Measurements from ENCODE around the gene BEND7. TPM values are rescaled to one million over a fixed set of nuclear protein-coding genes. Genes with fewer than 3 reads are reported as not detected.

The BEND7 gene
- total and polyA plus RNA-seq, 2 of the 8 experiments (the other 6 are each of a cell fraction or from before 2014, with no cell fraction given), result 1.9 to 8.2 TPM

DNA sequence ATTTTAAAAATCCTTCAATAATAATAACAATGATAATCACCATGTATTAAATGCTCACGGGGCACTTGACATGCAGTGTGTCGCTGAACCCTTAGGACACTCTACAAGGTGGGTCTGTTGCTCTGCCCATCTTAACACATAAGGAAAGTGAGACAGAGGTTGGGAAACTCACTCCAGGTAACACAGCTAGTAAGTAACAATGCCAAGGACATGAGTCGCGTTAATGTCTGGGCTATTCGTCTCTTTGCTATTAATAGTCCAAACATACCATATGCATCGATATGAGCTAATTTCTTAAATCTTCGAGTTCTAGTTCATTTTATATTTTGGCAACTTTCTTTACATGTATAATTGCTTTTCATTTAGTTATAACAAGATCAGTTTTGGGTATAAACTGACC lies 79.5 kb downstream of the BEND7 start:
- Histone ChIP-seq H4K5ac (ENCODE audit: insufficient read length, low read depth, low read length) (no peak overlapping the region), H3K36me3 (ENCODE audit: control insufficient read depth in 2 of 4, insufficient read depth in 4 of 4, low read length in 3 of 4) (no peaks in the 10 kb centered on the region), H3K79me2 (ENCODE audit: control insufficient read depth in 1 of 2, insufficient read depth in 2 of 2, low read length in 2 of 2) (no peaks in the 10 kb centered on the region), H3K4me1 (replicated peaks in 1 of 4; ENCODE audit: control insufficient read depth in 3 of 4, insufficient read depth in 4 of 4, low read length in 3 of 4) (peaks cover 0 to 2% (median 0%) of the 10 kb centered on the region in 4 experiments; a peak in 2 of 7 replicates), H4K8ac (ENCODE audit: extremely low read depth, insufficient read depth, low read length) (no peak overlapping the region), H3K18ac (ENCODE audit: extremely low read depth, low read length) (no peak overlapping the region), H3K23ac (ENCODE audit: insufficient read length) (no peak overlapping the region), H3K9ac (replicated peaks in 1 of 4; ENCODE audit: extremely low read depth in 1 of 4, low read depth in 3 of 4, low read length in 3 of 4) (no peak overlapping the region), H3K79me1 (ENCODE audit: low read depth, low read length) (no peaks in the 10 kb centered on the region), H2BK20ac (ENCODE audit: low read length) (no peak overlapping the region), H3K14ac (ENCODE audit: insufficient read length) (no peak overlapping the region), H2AK5ac (ENCODE audit: low read depth, low read length) (no peak overlapping the region), H3K4me2 (ENCODE audit: insufficient read depth in 1 of 2, low read depth in 2 of 2, low read length in 2 of 2) (no peak overlapping the region), H4K20me1 (replicated peaks in 1 of 2; ENCODE audit: control insufficient read depth in 1 of 2, insufficient read depth in 2 of 2, low read length in 2 of 2) (no peaks in the 10 kb centered on the region), H3K27me3 (replicated peaks in 1 of 4; ENCODE audit: control insufficient read depth in 3 of 4, extremely low read depth in 1 of 4, insufficient read depth in 3 of 4, low read length in 3 of 4) (0 out of 7 replicates have a peak, but pooled peaks cover 0 to 2% (median 0%) of the 10 kb centered on the region in 4 experiments), H2BK15ac (ENCODE audit: low read length) (no peak overlapping the region), H3K9me3 (ENCODE audit: insufficient read depth in 2 of 2, low read depth in 1 of 2, low read length in 1 of 2) (no peaks in the 10 kb centered on the region), H3K56ac (replicated peaks; ENCODE audit: insufficient read length, low read depth, low read length) (no peak overlapping the region), H3K4ac (replicated peaks; ENCODE audit: insufficient read length, low read depth, low read length) (no peak overlapping the region), H3K27ac (ENCODE audit: low read depth, low read length) (no peak overlapping the region), H2BK120ac (replicated peaks; ENCODE audit: low read depth, low read length) (no peak overlapping the region), H2BK5ac (ENCODE audit: low read depth, low read length) (no peak overlapping the region), H4K91ac (replicated peaks; ENCODE audit: insufficient read length, low read length) (no peak overlapping the region), H2BK12ac (ENCODE audit: low read depth, low read length) (no peak overlapping the region), H3K23me2 (ENCODE audit: low read depth, low read length) (no peaks in the 10 kb centered on the region), H2AFZ (ENCODE audit: low read length) (no peak overlapping the region), H3K4me3 (ENCODE audit: extremely low read depth in 1 of 4, insufficient read depth in 2 of 4, low read depth in 3 of 4, low read length in 4 of 4) (no peak overlapping the region)
- FAIRE-seq, result no peak
- ChIA-PET POLR2A (ENCODE audit: partially characterized antibody) (interaction anchor here (0.5 to 1.4 kb wide), 2 partner anchors 9 to 107 kb away, joined by 3 to 4 read pairs; no protein-coding TSS in a partner anchor), CTCF (ENCODE audit: partially characterized antibody) (interaction anchor here (0.8 to 1.6 kb wide), 8 partner anchors 8 to 87 kb away, joined by 3 to 5 read pairs (median 3); no protein-coding TSS in a partner anchor)
- WGBS, 2 experiments (ENCODE audit: extremely low coverage in 1 of 2, insufficient coverage in 1 of 2, insufficient read length in 1 of 2, insufficient replicate concordance in 2 of 2, low coverage in 1 of 2, low lambda C conversion rate in 2 of 2, missing lambda C conversion rate in 1 of 2), result 79% methylated on average over 7 of the region's 7 CpGs; no CpG with 5 or more reads in 1 of the 2 experiments
- no peak for DNase-seq (ENCODE audit: low read depth in 1 of 2, low spot score in 2 of 2)
- TF ChIP-seq CHD2 (IDR thresholded peaks at IDR 0.05; ENCODE audit: low read length) (no peak), BRCA1 (IDR thresholded peaks at IDR 0.05; ENCODE audit: low read depth, low read length) (no peak), SIX5 (IDR thresholded peaks at IDR 0.05; ENCODE audit: low read depth, low read length) (no peak), POLR2AphosphoS5 (IDR thresholded peaks at IDR 0.05; ENCODE audit: low read depth, low read length) (no peak), CHD1 (IDR thresholded peaks at IDR 0.05; ENCODE audit: low read depth, low read length) (no peak), RFX5 (IDR thresholded peaks at IDR 0.05; ENCODE audit: borderline replicate concordance, low read depth, low read length) (no peak), SP4 (IDR thresholded peaks at IDR 0.05; ENCODE audit: low read length) (no peak), MAFK (IDR thresholded peaks at IDR 0.05; ENCODE audit: low read depth, low read length) (no peak), RXRA (IDR thresholded peaks at IDR 0.05; ENCODE audit: insufficient read depth, low read depth, low read length) (no peak), TCF12 (IDR thresholded peaks at IDR 0.05; ENCODE audit: low read depth, low read length) (no peak)
